Stimulated activated naive CD4-positive, alpha-beta T cell (primary cell): ENCODE results near the gene CLASP1.
A peak's percentile ranks its signal among the peaks of the same experiment; 100 is the strongest.

Experiments
- DNase-seq, 6 experiments: peaks; one replicate each; lab custom pipeline; 2025; lab: John Stamatoyannopoulos, UW

Gene CLASP1

DNA sequence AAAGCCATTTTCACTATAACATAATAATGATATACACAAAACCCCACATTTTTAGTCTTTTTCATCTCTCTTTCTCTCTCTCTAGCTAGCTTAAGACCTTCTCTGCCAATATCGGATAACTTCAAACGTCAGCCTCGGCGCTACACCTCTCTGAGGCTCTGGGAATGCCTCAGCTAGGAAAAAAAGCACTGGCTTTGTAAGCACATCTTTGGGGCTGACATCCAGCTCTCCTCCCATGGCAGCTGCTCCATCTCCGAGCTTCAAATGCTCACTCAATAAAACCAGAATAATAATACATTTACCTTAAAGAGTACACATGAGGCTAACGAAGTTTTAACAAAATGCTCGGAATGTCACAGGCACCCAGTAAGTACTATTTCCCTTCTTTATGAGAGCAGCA is 107.8 kb downstream of the CLASP1 start:
- DNase-seq, result no peak

DNA sequence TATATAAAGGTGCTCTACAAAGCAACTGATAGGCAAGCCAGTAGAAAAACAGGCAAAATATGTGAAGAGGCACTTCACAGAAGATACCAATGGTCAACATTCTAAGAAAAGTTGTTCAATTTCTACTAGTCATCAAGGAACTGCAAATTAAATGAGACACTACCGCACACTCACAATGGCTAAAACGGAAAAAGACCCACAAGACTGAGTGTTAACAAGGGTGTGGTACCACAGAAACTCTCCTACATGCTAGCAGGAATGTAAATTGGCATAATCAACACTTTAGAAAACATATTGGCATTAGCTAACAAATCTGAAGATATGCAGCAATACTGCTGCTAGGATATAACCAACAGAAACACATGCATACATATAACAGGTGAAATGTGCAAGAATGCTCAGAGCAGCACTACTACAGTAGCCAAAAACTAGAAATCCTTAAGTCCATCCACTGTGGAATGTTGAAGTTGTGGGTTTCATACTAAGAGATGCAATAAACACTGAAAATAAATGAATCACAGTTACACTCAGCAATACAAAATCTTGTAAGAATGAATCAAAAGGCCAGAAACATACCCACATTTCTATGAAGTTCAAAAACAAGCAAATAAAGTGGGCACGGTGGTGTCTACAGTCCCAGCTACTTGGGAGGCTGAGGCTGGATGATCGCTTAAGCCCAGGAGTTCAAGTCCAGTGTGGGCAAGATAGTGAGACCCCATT is 109.4 kb downstream of the CLASP1 start:
- DNase-seq, result no peak

DNA sequence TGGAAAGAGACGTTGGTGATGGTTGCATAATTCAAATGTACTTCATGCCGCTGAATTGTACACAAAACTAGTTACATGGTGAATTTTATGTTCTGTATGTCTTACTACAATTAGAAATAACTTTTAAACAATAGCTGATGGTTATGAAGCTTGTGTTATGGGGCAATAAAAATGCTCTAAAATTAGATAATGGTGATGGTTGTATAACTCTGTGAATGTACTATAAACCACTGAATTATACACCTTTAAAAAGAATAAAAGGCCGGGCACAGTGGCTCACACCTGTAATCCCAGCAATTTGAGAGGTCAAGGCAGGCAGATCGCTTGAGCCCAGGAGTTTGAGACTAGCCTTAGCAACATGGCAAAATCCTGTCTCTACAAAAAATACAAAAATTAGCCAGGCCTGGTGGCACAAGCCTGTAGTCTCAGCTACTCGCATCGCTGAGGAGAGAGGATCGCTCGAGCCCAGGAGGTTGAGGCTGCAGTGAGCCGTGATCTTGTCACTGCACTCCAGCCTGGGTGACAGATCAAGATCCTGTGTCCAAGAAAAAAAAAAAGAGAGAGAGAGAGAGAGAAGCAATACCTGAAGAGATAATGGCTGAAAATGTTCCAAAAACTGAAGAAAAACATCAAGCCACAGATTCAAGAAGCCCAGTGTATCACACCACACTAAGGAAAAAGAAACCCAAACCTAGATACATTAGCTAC is 112.3 kb downstream of the CLASP1 start:
- DNase-seq, result no peak

DNA sequence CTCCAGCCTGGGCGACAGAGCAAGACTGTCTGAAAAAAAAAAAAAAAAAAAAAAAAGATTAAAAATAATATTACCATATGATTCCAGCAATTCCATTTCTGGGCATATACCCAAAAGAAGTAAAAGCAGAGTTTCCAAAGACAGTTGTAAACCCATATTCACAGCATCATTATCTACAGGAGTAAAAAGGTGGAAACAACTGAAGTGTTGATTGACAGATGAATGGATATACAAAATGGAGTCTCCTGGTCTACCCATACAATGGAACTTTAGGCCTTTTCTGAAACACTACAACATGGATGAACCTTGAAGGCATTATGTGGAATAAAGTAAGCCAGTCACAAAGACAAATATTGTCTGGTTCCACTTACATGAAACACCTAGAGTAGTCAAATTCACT is 112.9 kb downstream of the CLASP1 start:
- DNase-seq, result no peak

DNA sequence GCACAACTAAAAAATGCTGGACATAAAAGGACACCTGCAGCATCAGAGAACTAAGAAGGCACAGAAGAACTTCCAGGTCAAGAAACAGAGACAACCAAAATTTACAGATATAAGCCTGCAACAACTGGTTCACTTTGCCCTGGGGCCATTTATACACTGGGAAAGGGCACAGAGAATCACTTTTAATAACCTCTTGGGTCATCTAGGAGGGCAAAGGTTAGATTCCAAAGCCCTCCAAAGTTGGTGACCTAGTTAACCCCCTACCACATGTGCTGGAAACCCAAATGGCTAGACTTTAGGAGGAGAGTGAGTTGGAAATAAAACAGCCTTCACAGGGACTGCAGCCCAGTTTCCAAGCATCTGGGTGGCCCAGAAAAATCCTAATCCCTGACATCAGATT is 115.3 kb downstream of the CLASP1 start:
- DNase-seq, result no peak

DNA sequence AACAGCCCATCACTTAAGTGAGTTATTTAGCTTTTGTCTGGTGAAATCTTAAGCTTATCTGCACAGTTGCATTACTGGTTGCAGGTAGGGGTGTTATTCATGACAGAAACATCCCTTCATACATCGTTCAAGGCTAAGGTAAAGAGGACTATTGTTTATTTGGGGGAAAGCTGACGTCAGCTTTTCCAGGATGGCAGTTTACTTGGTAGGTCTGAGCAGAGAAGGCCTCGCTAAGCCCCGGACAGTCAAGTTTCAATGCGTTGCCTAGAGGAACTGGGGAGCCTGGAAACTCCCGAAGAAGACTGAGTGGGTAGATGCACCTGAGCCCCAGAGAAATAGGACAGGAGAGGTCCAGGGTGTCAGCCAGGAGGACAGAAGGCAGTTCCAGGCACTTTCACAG is 116.4 kb downstream of the CLASP1 start:
- DNase-seq, result no peak

DNA sequence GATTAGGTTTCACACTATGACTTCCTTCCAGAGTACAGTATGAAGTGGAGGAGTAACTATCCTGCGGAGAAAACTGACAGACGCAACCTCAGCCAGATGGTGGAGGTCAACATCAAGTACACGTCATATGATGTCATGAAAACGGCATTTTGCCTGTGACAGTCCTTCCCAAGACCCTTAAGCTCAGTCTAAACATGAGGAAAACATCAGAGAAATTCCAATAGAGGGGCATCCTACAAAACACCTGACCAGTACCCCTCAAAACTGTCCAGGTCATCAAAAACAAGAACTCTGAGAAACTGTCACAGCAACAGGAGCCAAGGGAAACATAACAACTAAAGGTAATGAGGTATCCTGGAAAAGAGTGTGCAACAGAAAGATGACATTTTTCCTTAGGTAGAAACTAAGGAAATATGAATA is 116.9 kb downstream of the CLASP1 start:
- DNase-seq, result no peak

DNA sequence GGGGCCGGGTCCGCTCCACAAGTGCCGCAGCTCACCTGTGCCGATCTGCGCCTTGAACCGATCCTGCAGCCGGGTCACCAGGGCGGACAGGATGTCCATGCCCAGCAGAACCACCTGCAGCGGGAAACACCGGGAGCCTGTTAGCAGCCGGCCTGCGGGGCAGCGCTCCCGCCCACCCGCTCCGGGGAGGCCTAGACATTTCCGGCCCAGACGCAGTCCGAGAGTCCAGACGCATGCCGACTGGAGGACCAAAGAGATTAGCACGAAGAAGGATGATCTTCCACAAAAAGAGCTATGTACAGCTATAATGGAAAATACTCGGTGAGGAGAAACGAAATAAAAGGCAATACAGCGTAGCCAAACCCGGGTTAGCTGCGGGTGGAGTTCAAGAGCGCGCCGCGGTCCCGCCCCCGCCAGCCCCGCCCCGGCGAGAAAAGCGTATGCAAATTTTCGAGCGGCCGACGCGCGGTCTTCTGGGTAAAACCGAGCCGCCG is 119.0 kb downstream of the CLASP1 start:
- peak; percentile 66 to 98 (median 85) for DNase-seq

DNA sequence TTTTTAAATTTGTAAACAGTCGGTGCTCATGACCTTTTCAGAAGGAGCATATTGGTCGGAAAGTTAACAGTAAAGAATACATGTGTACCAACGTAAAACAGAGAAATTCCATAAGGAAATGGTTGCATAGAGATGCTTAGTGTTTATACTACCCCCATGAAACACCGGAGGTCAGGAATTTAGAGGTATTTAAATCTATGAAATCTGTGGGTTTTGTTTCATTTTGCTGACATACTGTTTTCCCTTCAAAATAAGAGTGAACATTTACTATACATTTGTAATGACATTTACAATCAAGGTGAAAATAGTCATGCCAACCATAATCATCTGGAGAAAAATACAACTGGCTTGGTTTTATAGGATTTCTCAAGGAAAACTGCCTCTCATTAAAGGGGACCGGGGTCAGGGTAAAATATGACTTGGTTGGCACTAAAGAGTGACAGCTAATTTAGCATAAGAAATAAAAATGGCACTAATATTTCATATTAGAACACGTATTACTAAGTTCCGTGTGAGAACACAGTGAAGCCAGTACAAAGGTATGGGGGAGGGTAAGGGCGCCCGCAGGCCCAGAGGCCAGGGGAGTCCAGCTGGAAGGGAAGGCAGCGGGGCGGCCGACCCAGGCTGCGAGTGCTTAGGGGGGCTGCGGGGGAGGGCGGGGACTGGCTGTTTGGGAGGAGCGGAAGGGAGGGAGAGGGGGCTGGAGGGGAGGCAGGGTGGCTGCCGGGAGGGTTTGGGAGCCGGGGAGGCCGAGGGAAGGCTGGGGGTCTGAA is 119.6 kb downstream of the CLASP1 start:
- DNase-seq, result peak in 1 of 6 experiments; percentile 34

DNA sequence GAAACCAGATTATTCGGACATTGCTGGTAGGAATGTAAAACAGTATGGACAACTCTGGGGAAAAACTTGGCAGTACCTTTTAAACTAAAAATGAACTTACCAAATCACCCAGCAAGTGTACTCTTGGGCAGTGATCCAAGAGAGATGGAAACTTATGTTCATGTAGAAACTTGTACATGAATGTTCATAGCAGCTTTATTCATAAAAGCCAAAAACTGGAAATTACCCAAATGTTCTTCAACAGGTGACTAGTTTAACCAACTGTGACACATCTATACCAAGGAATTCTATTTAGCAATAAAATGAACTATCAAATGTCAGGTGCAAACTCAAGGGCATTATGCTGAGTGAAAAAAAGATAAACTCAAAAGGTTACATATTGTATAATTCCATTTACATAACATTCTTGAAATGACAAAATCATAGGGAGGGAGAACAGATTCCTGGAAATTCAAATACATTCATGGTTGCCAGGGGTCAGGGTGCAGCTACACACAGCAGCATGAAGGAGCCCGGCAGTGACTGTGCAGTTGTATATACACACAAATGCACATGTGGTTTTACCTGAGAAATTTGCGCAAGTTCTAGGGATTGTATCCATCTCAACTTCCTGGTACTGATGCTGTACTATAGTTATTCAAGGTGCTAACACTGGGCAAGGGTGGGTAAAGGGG is 122.1 kb downstream of the CLASP1 start:
- DNase-seq, result no peak

DNA sequence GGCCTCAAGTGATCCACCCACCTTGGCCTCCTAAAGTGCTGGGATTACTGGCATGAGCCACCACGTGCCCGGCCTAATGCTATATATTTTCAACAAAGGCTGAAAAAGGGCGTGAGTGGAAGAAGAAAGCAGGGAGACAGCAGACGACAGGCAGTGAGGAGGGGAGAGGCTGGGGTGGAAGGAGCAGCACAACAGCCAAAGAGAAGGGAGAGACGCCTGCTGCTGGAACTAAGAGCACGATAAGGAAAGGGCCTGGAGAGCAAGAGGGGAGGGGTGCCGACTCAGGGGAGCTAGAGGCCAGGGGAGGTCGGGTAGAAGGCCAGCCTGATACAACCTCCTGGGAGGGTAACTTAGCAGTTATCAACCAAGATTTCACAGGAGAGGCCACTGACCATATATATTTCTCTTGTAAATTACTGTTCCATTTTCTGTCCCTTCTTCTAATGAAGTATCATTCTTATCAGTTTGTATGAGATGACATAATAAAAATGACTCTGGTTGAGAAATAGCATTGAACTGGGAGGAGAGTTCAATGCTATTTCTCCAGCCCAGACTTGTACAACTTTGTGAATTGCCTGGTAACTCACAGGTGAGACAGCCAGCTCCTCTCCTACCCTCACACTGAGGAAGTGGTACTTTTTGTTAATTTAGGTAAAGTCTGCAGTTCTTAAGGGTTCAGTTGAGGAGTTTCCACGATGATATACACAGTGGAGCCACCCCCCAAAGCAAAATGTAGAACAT is 124.4 kb downstream of the CLASP1 start:
- no peak for DNase-seq

DNA sequence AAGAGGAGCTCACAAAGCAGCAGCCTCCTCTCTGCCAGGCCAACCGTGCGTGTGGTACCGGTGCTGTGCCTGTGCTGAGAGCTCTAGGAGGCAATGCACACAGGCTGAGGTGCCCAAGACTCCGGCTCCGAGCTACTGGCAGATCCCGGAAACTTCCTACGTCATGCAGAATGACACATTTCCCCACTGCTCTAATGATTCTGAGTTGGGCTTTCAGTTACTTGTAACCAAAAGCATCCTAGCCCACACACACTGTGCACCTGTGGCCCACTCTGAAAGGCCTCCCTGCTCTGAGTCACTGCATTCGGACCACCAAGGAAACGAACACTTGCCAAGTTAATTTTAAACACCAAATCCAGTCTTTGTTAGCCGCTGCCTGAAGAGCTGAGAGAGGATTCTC is 127.9 kb downstream of the CLASP1 start:
- no peak for DNase-seq

DNA sequence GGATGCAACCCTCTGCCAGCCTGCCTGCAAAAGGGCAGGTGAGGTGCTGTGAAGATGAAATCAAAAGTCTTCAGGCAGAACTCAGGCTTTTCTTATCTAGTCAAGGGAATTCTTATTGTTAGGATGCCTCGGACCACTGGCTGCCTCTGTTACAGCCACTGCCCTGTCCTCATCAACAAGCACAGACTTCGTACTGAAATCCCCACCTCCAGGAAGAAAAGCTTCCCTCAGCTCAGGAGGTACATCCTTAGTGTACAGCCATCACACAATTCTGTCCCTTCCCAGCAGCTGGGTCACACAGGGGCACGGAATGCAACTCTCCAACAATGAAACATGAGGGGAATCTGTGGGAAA is 128.6 kb downstream of the CLASP1 start:
- DNase-seq, result no peak

DNA sequence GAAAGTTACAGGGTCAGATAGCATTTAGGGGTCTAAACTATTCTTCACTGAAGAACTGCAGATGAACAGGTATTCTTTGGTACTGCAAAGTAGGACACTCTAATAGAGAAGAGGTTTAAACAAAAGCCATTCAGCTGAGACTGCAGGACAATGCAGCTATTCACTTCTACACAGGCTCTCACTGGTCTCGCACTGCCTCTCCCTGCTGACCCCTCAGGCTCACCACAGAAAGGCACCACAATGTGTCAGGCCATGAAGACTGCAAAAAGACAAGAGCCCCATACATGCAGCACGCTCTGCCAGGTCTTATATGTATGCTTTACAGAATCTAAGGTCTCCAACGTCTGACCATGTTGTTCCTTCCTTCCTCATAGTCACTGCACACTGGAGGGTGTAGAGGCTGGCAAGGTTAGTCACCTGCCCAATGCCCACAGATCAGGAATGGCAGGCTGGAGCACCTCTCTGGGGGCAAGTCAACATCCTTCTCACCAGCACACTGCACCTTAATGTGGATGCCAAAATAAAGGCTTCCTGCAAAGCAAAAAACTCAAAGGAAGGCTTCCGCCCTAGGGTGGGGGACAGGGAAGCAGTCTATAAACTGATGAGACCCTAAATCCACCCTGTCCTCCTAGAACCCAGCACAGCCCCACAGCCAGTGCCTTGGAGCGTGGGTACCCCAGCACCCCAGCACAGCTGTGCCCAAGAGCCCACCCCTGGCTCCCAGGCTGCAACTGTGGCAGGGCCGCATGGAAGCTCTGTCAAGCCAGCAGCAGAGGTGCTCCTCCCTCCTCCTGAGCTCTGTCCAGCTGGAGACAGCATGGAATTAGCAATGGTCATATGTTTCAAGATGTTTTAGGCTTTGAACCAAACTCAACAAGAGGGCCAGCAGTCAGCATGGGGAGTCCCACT is 129.3 kb downstream of the CLASP1 start:
- no peak for DNase-seq

DNA sequence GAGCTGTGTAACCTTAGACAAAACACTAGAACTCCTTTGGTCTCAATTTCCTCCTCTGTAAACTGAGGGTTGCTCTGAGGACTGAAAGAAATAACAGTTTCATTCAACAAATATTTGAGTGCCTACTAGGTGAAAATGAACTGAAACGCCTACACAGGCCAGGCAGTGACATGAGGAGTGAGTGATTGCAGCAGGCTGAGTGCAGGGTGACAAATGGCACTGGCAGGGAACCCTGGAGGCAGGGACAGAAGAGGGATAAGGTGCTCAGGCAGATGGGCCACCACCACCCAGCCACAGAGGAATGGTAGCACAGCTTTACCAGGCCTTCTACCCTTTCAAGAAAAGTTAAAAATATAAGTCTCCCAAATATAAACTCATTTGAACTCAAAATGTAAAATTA is 130.1 kb downstream of the CLASP1 start:
- DNase-seq, result no peak

DNA sequence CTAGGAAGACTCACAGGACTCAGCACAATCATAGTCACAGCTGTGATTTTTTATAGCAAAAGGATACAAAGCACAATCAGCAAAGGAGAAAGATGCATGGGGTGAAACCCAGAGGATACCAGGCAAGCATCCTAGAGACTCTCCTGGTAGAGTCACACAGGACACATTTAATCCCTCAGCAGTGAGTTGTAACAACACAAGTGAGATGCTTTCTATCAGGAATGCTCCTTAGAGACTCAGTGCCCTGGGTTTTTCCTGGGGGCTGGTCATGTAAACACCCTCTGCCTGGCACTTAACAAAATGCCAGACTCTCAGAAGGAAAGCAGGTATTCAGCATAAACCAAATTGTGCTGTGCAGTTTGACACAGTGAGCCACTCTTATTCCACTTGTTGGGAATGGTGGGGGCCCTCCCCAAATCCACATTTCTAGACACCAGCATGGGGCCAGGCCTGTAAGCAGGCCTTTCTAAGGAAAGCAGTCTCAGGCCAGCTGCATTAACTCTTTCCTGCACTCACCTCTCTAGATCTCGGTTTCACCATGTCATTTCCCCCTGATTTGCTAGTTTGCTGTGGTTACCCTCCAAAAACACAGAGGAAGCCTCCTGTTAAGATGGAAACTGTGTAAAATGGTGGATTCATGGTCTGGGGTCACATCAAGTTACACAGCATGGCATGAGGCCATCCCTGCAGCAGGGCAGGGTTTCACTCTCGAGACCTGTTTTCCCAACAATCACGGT is 135.5 kb downstream of the CLASP1 start:
- DNase-seq, result no peak

DNA sequence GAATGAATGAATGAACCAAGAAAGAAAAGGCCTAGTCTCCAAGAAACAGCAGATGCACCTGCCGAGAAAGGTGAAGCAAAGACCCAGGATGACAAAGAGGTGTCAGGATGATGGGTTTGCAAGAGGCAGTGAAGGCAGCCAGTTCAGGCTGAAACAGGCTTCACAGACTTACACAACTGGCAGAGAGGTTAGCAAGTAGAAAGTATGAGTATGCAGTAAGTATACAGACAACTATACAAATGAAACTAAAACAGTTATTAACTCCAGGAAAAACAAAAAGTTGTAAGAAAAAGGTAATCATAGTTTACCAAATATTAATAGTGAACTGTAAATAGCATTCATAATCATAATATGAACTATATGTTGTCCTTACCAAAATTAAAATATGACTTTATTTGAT is 138.4 kb downstream of the CLASP1 start:
- DNase-seq, result no peak

DNA sequence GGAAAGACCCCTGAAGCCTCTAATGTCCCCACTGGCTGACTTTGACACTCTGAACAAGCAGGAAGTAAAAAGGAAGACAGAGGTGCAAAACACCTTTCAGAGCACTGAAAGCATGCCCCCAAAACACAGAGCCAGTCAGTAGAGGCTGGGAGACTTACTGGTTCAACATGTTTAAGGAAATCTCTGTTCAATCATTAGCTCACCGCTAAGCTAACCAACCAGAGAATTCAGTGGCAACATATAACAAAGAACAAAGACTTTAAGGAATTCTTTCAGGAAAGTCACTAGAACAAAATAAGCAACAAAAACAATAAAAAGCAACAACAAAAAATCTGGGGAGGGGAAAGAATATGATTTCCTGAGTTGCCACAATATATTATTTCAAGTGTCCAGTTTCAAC is 142.6 kb downstream of the CLASP1 start:
- no peak for DNase-seq

DNA sequence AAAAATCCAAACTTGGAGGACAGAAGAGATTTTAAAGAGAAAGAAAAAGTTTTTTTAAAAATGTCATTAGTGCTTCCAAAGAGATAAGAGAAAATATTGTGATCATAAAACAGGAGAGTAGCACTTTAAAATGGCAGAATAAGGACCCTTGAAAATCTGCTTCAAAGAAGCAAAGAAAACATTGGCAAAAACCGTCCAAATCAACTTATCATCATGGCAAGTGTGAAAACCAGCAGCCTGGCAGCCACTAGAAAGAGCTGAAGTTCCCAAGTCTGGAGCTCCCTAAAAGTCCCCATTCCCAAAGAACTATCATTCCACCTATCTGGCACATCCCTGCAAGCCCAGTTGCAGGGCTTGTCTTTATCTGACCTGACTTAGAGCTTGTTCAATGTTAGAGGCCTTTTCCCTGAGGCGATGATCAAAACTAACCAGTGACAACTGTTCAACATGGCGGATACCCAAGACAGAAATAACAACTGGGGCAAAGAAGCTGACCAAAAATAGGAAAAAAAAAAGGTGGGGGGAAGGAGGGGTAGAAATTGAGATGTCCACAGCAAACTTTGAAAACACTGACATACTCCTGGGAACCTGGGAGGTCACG is 143.2 kb downstream of the CLASP1 start:
- no peak for DNase-seq
